ENCODE measurements around the gene DNMT1. TPM values are rescaled to one million over a fixed set of nuclear protein-coding genes. Genes with fewer than 3 reads are reported as not detected.

Gene DNMT1

Small RNAs within 50 kb of the gene (small RNA-seq; reads per million reads assigned to genes)
- not detected for gene MIR4322 (ENCODE audit: insufficient read depth)
- 148 reads per million, percentile 96 among the genes with 10 or more reads in this experiment for gene SNORD105 (ENCODE audit: insufficient read depth)
- gene SNORD105B (ENCODE audit: insufficient read depth) = 487 reads per million, percentile 98 among the genes with 10 or more reads in this experiment

Data from mesendoderm (in vitro differentiated cells).